ENCODE data around the gene RABL6. TPM values are rescaled to one million over a fixed set of nuclear protein-coding genes. Genes with fewer than 3 reads are reported as not detected.
A peak's percentile ranks its signal among the peaks of the same experiment; 100 is the strongest.
"Not testable (repeated sequence)": the region's sequence is repeated elsewhere in the genome, so short reads cannot be mapped to it uniquely, and the experiment has no call there.

RABL6 gene
- total and polyA plus RNA-seq, 8 donors: 50.7 to 119 (median 66.5) TPM

GRCh38 chr9:136840140-136840876 is 32.6 kb downstream of the RABL6 start:
- DNase-seq (peak in 2 of 6 donors; percentile 63 to 84), ATAC-seq (no peak), FAIRE-seq (no peak)
- intact Hi-C loops (cut with DNase I): loop anchor here in 2 of 3 donors (10.0 kb wide), 2 partner anchors 46 to 104 kb away; partner anchors contain the start of genes C8G (in 1 of the 2), CCDC183 (in 1 of the 2), FBXW5 (in 1 of the 2) and TMEM141 (in 1 of the 2)
- H3K4me1 ChIP-seq: peaks cover 21 to 29% (median 26%) of the 10 kb centered on the region in 3 donors
- no peak for TF ChIP-seq CTCF (IDR thresholded peaks at IDR 0.05)
- H3K4me3 ChIP-seq: no peak overlapping the region
- H3K27ac ChIP-seq: peak overlapping the region; percentile 70 to 79 (median 76)
- H3K9me3 ChIP-seq: no peaks in the 10 kb centered on the region
- H3K27me3 ChIP-seq: no peaks in the 10 kb centered on the region
- peaks cover 0 to 12% (median 0%) of the 10 kb centered on the region in 3 donors for H3K36me3 ChIP-seq
- 64 to 71% methylated on average over 28 to 32 of the region's 32 CpGs for WGBS, 2 donors

- DNase-seq: peak; percentile 84 to 95 (median 90)
- WGBS, 2 donors: 32 to 41% methylated on average over 28 of the region's 28 CpGs
- Histone ChIP-seq H3K9me3 (no peaks in the 10 kb centered on the region), H3K4me1 (peaks cover 21 to 29% (median 26%) of the 10 kb centered on the region in 3 donors), H3K27ac (peak overlapping the region; percentile 70 to 79 (median 76)), H3K4me3 (no peak overlapping the region), H3K36me3 (peaks cover 0 to 12% (median 0%) of the 10 kb centered on the region in 3 donors), H3K27me3 (no peaks in the 10 kb centered on the region)
- intact Hi-C loops (cut with DNase I): loop anchor here in 2 of 3 donors (10.0 kb wide), 2 partner anchors 46 to 104 kb away; partner anchors contain the start of genes C8G (in 1 of the 2), CCDC183 (in 1 of the 2), FBXW5 (in 1 of the 2) and TMEM141 (in 1 of the 2)
- TF ChIP-seq CTCF (IDR thresholded peaks at IDR 0.05): no peak
- ATAC-seq: peak; percentile 66 to 79 (median 74)
- no peak for FAIRE-seq
These were observed 33.3 kb downstream of the RABL6 start for GRCh38 chr9:136840877-136841645.

- H3K27me3 ChIP-seq, FAIRE-seq, H3K9me3 ChIP-seq: not testable (repeated sequence)
- peak in 3 of 6 donors; percentile 63 to 72 (median 68) for DNase-seq
- H3K4me3 ChIP-seq: peak overlapping the region in 2 of 4 donors; percentile 25 to 46
- peaks cover 0 to 12% (median 0%) of the 10 kb centered on the region in 3 donors for H3K36me3 ChIP-seq
- 15 to 19% methylated on average over 14 to 16 of the region's 16 CpGs for WGBS, 2 donors
- H3K27ac ChIP-seq: peak overlapping the region; percentile 70 to 79 (median 76)
- peak; percentile 16 to 31 (median 26) for ATAC-seq
- H3K4me1 ChIP-seq: peaks cover 21 to 29% (median 26%) of the 10 kb centered on the region in 3 donors
- intact Hi-C loops (cut with DNase I): loop anchor here in 2 of 3 donors (10.0 kb wide), 2 partner anchors 47 to 103 kb away; partner anchors contain the start of genes C8G (in 1 of the 2), CCDC183 (in 1 of the 2), FBXW5 (in 1 of the 2) and TMEM141 (in 1 of the 2)
These were observed 34.1 kb downstream of the RABL6 start for GRCh38 chr9:136841646-136842379.

GRCh38 chr9:136842380-136842948 is 34.7 kb downstream of the RABL6 start, which contains the start of gene AJM1:
Gene AJM1 (plus strand): TSS chr9:136842478. CDS start chr9:136844415, 1,937 bp downstream.
- peak; percentile 77 to 89 (median 84) for TF ChIP-seq CTCF (IDR thresholded peaks at IDR 0.05)
- H3K27me3 ChIP-seq, H3K9me3 ChIP-seq, FAIRE-seq: not testable (repeated sequence)
- H3K36me3 ChIP-seq: peaks cover 0 to 12% (median 0%) of the 10 kb centered on the region in 3 donors
- peak within 1 kb of the TSS in 3 of 4 donors; percentile 18 to 46 (median 25) for H3K4me3 ChIP-seq
- WGBS, 2 donors: 1 to 2% methylated on average over 23 to 25 of the region's 27 CpGs
- intact Hi-C loops (cut with DNase I): loop anchor here in 2 of 3 donors (10.0 kb wide), 2 partner anchors 48 to 102 kb away; partner anchors contain the start of genes C8G (in 1 of the 2), CCDC183 (in 1 of the 2), FBXW5 (in 1 of the 2) and TMEM141 (in 1 of the 2)
- DNase-seq (peak; percentile 66 to 94 (median 86)), ATAC-seq (peak; percentile 69 to 82 (median 72))
- peak within 1 kb of the TSS; percentile 70 to 79 (median 76) for H3K27ac ChIP-seq
- peaks cover 21 to 32% (median 26%) of the 10 kb centered on the region in 3 donors for H3K4me1 ChIP-seq

GRCh38 chr9:136843159-136843800 is 35.5 kb downstream of the RABL6 start:
- peak overlapping the region in 1 of 4 donors; percentile 46 for H3K4me3 ChIP-seq
- H3K27ac ChIP-seq: peak overlapping the region in 3 of 4 donors; percentile 46 to 79 (median 78)
- intact Hi-C loops (cut with DNase I): loop anchor here in 2 of 3 donors (10.0 kb wide), 2 partner anchors 48 to 102 kb away; partner anchors contain the start of genes C8G (in 1 of the 2), CCDC183 (in 1 of the 2), FBXW5 (in 1 of the 2) and TMEM141 (in 1 of the 2)
- not testable (repeated sequence) for H3K27me3 ChIP-seq, H3K9me3 ChIP-seq, FAIRE-seq
- peak in 1 of 6 donors; percentile 68 for DNase-seq
- H3K4me1 ChIP-seq: peaks cover 21 to 32% (median 26%) of the 10 kb centered on the region in 3 donors
- peaks cover 0 to 12% (median 0%) of the 10 kb centered on the region in 3 donors for H3K36me3 ChIP-seq
- 5 to 13% methylated on average over 10 to 21 of the region's 21 CpGs for WGBS, 2 donors
- ATAC-seq: peak in 1 of 4 donors; percentile 7
